ENCODE measurements around the gene CLBA1.

Gene CLBA1

GRCh38 chr14:104974665-104975390, 10.8 kb upstream of the CLBA1 start:
- TF ChIP-seq, protein P1, sequence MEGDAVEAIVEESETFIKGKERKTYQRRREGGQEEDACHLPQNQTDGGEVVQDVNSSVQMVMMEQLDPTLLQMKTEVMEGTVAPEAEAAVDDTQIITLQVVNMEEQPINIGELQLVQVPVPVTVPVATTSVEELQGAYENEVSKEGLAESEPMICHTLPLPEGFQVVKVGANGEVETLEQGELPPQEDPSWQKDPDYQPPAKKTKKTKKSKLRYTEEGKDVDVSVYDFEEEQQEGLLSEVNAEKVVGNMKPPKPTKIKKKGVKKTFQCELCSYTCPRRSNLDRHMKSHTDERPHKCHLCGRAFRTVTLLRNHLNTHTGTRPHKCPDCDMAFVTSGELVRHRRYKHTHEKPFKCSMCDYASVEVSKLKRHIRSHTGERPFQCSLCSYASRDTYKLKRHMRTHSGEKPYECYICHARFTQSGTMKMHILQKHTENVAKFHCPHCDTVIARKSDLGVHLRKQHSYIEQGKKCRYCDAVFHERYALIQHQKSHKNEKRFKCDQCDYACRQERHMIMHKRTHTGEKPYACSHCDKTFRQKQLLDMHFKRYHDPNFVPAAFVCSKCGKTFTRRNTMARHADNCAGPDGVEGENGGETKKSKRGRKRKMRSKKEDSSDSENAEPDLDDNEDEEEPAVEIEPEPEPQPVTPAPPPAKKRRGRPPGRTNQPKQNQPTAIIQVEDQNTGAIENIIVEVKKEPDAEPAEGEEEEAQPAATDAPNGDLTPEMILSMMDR (IDR thresholded peaks at IDR 0.05; ENCODE audit: low read length, missing control alignments), result no peak
- DNase-seq (ENCODE audit: low read depth), result no peak

DNA sequence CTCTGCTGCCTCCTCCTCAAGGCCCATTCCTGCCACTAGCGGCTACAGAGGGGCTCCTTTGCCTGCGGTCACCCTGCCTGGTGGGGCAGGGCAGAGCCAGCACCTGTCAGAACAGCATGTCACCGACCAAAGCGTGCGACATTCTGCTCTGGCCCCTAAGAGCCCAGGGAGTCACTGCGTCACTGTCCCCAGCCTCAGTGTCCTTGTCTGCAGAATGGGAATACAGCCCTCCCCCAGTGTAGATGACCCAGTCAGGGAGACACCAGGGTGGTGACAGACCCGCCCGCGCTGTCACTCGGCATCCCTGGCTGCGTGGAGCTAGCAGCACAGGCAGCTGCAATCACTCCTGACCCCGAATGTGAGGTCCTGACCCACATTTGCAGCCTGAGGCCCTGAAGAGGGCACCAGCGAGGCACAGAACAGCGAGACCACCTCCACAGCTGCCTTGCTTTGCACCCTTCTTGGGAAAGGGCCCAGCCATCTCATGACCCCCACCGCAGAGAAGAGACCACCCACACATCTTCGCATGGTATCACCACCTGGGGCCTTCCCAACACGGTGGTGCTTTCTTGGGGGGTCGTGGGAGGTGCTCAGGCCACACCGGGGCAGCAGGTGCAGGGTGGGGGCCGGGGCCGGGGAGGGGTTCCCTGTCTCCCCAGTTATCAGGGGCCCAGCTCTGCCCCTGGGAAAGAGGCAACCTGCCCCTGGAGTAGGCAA, 9.9 kb upstream of the CLBA1 start:
- DNase-seq (ENCODE audit: low read depth), result no peak
- TF ChIP-seq, protein P1 (IDR thresholded peaks at IDR 0.05; ENCODE audit: low read length, missing control alignments), result no peak

More at GRCh38 chr14:104974665-104975390, 10.8 kb upstream of the CLBA1 start:
- H3K4me3 ChIP-seq (replicated peaks; ENCODE audit: low read depth, low read length), result no peak overlapping the region

DNA sequence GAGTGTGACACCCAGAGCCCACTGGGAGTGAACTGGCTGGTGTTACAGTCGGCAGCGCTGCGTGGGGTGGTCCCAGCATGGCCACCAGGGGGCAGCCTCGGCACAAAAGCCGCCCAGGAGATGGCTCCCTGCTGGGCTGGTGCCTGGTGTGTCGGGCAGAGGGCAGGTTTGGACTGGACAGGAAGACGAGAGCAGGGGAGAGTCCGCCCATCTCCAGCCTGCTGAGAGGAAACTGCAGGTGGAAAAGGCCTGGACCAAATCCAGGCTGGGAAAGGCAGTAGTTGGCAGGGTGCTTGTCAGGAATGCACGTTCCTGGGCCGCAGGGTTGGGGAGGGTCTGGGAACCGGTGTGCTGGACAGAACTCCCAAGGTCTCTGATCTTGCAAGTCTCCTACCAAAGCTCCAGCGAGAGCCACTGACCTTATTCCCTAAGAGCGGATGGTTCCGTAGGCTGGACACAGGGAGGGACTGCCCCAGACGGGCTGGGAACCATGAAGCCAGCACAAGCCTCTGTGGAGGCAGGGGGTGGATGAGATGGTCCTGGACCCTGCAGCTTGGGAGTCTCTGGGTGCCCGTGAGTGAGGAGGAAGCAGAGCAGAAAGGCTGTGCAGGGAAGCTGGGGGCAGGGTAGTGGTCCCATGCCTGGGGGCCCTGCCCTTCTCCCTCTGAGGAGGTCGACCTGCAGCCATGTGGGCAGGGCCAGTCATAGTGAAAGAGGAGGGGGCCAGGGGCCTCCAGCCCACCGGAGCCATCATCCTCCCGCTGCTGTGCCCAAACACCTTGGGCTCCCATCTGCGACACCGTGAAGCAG, 9.2 kb upstream of the CLBA1 start:
- H3K4me3 ChIP-seq (replicated peaks; ENCODE audit: low read depth, low read length), result no peak overlapping the region
- TF ChIP-seq, protein P1 (IDR thresholded peaks at IDR 0.05; ENCODE audit: low read length, missing control alignments), result peak; percentile 90
- peak; percentile 84 for DNase-seq (ENCODE audit: low read depth)

More for the DNA sequence above, 9.9 kb upstream of the CLBA1 start:
- H3K4me3 ChIP-seq (replicated peaks; ENCODE audit: low read depth, low read length), result no peak overlapping the region

DNA sequence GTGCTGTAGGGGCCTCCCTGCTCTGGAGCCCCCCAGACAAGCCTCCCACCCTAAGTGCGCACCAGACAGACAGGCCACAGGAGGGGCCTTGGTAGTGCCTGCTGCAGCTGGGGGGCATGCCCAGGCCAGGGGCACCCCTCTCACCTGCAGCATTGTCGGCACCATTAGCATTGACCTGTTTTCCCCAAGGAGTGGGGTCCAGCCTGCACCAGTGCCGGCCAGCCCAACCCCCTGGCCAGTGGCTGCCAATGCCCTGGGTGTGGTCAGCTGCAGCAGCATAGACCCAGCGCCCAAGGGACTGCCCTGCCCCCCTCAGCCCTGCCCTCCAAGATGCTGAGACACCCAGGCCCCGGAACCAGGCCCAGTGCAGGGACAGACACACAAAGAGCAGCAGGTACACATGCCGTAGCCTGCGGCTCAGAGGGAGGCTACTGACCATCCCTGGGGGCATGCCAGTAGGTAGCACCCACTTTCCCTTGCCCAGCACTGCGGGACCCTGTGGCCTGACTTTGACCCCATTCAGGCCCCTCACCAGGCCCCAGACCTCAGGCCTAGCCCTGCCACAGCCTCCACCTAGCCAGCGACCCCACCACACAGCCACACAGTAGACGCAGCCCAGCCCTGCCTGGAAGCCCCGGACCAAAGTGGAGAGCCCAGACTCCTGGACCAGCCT, 8.4 kb upstream of the CLBA1 start:
- H3K4me3 ChIP-seq (replicated peaks; ENCODE audit: low read depth, low read length), result peak overlapping the region; percentile 51
- TF ChIP-seq, protein P1 (IDR thresholded peaks at IDR 0.05; ENCODE audit: low read length, missing control alignments), result no peak

DNA sequence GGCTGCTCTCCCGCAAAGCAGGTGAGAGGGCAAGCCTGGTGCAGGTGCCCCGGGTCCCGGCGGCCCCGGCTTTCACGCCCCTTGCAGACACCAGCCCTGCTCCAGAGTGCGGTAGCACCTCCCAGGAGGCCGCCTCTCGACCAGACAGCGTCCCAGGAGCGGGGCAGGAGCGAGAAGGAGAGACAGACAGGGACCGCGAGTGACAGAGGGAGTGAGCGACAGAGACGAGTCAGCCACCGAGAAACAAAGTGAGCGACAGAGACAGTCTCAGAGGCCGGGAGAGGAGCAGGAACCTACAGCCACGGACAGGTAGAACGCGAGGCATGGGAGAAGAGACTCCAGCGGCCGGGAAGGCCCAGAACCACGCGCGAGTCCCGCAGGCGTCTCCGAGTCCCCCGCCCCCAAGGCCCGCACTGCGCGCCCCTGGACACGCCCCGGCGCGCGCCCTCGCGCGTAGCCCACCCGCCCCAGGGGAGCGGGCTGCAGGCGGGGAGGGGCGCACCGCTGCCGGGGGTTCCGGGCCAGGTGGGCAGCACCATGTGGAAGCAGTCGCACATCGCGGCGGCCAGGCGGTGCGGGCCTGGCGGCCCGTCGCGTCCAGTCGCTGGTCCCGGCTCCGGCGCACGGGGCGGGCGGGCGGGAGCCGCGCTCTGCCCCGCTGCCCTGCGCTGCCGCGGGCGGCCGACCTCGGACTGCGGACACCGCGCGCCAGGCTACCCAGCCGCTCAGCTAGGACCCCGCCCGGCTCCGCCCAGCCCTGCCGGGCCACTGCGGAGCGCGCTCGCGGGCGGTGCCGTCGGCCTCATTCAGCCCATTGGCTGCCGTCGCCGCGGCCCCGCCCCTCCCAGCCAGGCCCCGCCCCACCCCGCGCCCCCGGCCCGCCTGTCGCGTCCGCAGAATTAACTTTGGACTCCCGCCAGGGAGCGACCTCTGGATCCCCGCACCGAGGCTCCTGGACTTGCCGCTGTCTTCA, 7.6 kb upstream of the CLBA1 start, which contains the start of gene AHNAK2:
Gene AHNAK2, minus strand, starts transcription at position 694 of the 973 bp plus-strand sequence. Its CDS starts 137 bp downstream, at position 557.
- peak; percentile 70 for DNase-seq (ENCODE audit: low read depth)
- peak within 1 kb of the TSS; percentile 51 for H3K4me3 ChIP-seq (replicated peaks; ENCODE audit: low read depth, low read length)
- TF ChIP-seq, protein P1 (IDR thresholded peaks at IDR 0.05; ENCODE audit: low read length, missing control alignments), result no peak

More for the DNA sequence above, 8.4 kb upstream of the CLBA1 start:
- no peak for DNase-seq (ENCODE audit: low read depth)

Data from fibroblast of pulmonary artery (primary cell).